ENCODE results near the gene NUCB2. TPM values are rescaled to one million over a fixed set of nuclear protein-coding genes. Genes with fewer than 3 reads are reported as not detected.

The NUCB2 gene
- total and polyA plus RNA-seq, 2 donors from 2014 or later = 73.0 to 93.5 TPM

GRCh38 chr11:17378655-17379054, 102.1 kb downstream of the NUCB2 start:
- no peak overlapping the region for H3K4me3 ChIP-seq (ENCODE audit: low read length in 3 of 3)
- no peak overlapping the region for H3K27ac ChIP-seq (ENCODE audit: low read depth in 2 of 2, low read length in 2 of 2)
- DNase-seq = no peak
- H3K9ac ChIP-seq (ENCODE audit: low read length in 3 of 3) = no peak overlapping the region
- no peak for TF ChIP-seq CTCF (IDR thresholded peaks at IDR 0.05; ENCODE audit: borderline replicate concordance, extremely low read depth, insufficient read depth)
- intact Hi-C loops (cut with DNase I) = no loop called here
- no peak for FAIRE-seq
- H3K4me1 ChIP-seq (ENCODE audit: control insufficient read depth in 2 of 3, insufficient read depth in 2 of 3, low read depth in 1 of 3, low read length in 3 of 3) = no peaks in the 10 kb centered on the region
- no peaks in the 10 kb centered on the region for H3K9me3 ChIP-seq (ENCODE audit: control insufficient read depth in 2 of 3, insufficient read depth in 1 of 3, low read length in 3 of 3)
- no peaks in the 10 kb centered on the region for H3K27me3 ChIP-seq (ENCODE audit: control insufficient read depth, insufficient read depth, low read length)
- peaks cover 0 to 11% (median 4%) of the 10 kb centered on the region in 3 donors for H3K36me3 ChIP-seq (ENCODE audit: control insufficient read depth in 2 of 3, insufficient read depth in 3 of 3, low read length in 3 of 3)

DNA sequence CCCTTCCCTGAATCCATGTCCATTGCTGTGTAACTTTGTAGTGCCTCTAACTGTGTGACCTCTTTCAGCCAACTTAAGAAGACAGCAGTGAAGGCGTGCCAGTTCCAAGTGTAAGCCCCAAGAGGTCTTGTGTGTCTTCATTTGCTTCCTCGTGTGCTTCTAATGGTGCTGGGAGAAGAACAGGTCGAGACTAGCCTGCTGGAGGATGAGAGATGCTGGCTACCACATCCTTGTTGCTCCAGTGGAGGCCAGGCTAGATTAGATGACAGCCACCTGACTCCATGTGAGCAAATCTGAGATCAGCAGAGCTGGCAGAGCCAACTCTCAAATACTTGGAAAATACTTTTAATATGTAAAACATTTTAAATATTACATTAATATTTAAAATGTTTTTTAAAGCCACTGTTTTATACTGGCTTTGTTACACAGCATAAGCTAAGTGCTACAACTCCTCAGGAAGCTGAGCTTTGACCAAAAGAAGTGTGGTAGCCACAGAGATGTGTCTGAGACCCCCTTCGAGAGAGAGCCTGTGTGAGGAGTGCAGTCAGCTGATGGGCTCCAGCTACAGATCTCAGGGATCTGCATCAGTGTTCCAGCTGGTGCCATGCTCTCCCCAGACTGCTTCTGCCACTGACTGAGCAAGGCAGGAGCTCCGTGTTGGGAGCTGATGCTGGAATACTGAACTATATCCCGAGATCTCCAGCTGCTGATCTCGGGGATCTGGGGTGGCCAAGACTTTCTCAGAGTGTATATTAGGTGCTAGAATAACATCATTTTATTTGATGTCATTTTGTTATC, 103.0 kb downstream of the NUCB2 start:
- TF ChIP-seq CTCF (IDR thresholded peaks at IDR 0.05; ENCODE audit: borderline replicate concordance, extremely low read depth, insufficient read depth) = no peak
- H3K27me3 ChIP-seq (ENCODE audit: control insufficient read depth, insufficient read depth, low read length) = no peaks in the 10 kb centered on the region
- no peak overlapping the region for H3K27ac ChIP-seq (ENCODE audit: low read depth in 2 of 2, low read length in 2 of 2)
- no peaks in the 10 kb centered on the region for H3K9me3 ChIP-seq (ENCODE audit: control insufficient read depth in 2 of 3, insufficient read depth in 1 of 3, low read length in 3 of 3)
- H3K36me3 ChIP-seq (ENCODE audit: control insufficient read depth in 2 of 3, insufficient read depth in 3 of 3, low read length in 3 of 3) = peaks cover 0 to 4% (median 4%) of the 10 kb centered on the region in 3 donors
- H3K4me3 ChIP-seq (ENCODE audit: low read length in 3 of 3) = no peak overlapping the region
- no peak overlapping the region for H3K9ac ChIP-seq (ENCODE audit: low read length in 3 of 3)
- FAIRE-seq = no peak
- no peaks in the 10 kb centered on the region for H3K4me1 ChIP-seq (ENCODE audit: control insufficient read depth in 2 of 3, insufficient read depth in 2 of 3, low read depth in 1 of 3, low read length in 3 of 3)
- DNase-seq = no peak
- intact Hi-C loops (cut with DNase I) = loop anchor here (5.0 kb wide), 1 partner anchor 123 kb away; no protein-coding TSS in a partner anchor

GRCh38 chr11:17381156-17381555, 104.6 kb downstream of the NUCB2 start:
- no peak for FAIRE-seq

More at GRCh38 chr11:17381156-17381555, 104.6 kb downstream of the NUCB2 start:
- Histone ChIP-seq H3K9ac (ENCODE audit: low read length in 3 of 3) (no peak overlapping the region), H3K36me3 (ENCODE audit: control insufficient read depth in 2 of 3, insufficient read depth in 3 of 3, low read length in 3 of 3) (peaks cover 0 to 4% (median 4%) of the 10 kb centered on the region in 3 donors), H3K4me3 (ENCODE audit: low read length in 3 of 3) (no peak overlapping the region), H3K9me3 (ENCODE audit: control insufficient read depth in 2 of 3, insufficient read depth in 1 of 3, low read length in 3 of 3) (no peaks in the 10 kb centered on the region), H3K4me1 (ENCODE audit: control insufficient read depth in 2 of 3, insufficient read depth in 2 of 3, low read depth in 1 of 3, low read length in 3 of 3) (peaks cover 0 to 1% (median 0%) of the 10 kb centered on the region in 3 donors), H3K27ac (ENCODE audit: low read depth in 2 of 2, low read length in 2 of 2) (no peak overlapping the region), H3K27me3 (ENCODE audit: control insufficient read depth, insufficient read depth, low read length) (no peaks in the 10 kb centered on the region)
- no peak for DNase-seq
- intact Hi-C loops (cut with DNase I) = loop anchor here (5.0 kb wide), 1 partner anchor 121 kb away; no protein-coding TSS in a partner anchor
- TF ChIP-seq CTCF (IDR thresholded peaks at IDR 0.05; ENCODE audit: borderline replicate concordance, extremely low read depth, insufficient read depth) = no peak

Other genes with a start within 250 kb of the NUCB2 start
- gene RPS13, start 199.1 kb upstream of the NUCB2 start, total RNA-seq = 735 TPM
- 1,180 TPM for gene RPS13, start 199.1 kb upstream of the NUCB2 start, polyA plus RNA-seq (ENCODE audit: insufficient read depth, low read depth, low replicate concordance)
- gene PIK3C2A, start 68.8 kb upstream of the NUCB2 start, total RNA-seq = 107 TPM
- 9.8 TPM for gene PIK3C2A, start 68.8 kb upstream of the NUCB2 start, polyA plus RNA-seq (ENCODE audit: insufficient read depth, low read depth, low replicate concordance)
- 4.5 TPM for gene NCR3LG1, start 75.1 kb downstream of the NUCB2 start, total RNA-seq
- gene NCR3LG1, start 75.1 kb downstream of the NUCB2 start, polyA plus RNA-seq (ENCODE audit: insufficient read depth, low read depth, low replicate concordance) = 0.71 TPM
- 4.8 TPM for gene KCNJ11, start 111.9 kb downstream of the NUCB2 start, total RNA-seq
- 3.6 TPM for gene KCNJ11, start 111.9 kb downstream of the NUCB2 start, polyA plus RNA-seq (ENCODE audit: insufficient read depth, low read depth, low replicate concordance)
- gene ABCC8, start 200.1 kb downstream of the NUCB2 start, total RNA-seq = 1.3 TPM
- gene ABCC8, start 200.1 kb downstream of the NUCB2 start, polyA plus RNA-seq (ENCODE audit: insufficient read depth, low read depth, low replicate concordance) = 3.2 TPM

Measured in kidney (tissue), 14 donors.